Measurements from ENCODE around the gene ANKRD11. TPM values are rescaled to one million over a fixed set of nuclear protein-coding genes. Genes with fewer than 3 reads are reported as not detected.

Gene ANKRD11
- total RNA-seq, 2 donors from 2014 or later = 197 to 320 TPM

Other genes with a start within 250 kb of the ANKRD11 start
- gene SPG7, start 17.8 kb upstream of the ANKRD11 start, total RNA-seq = 100 to 1,000 TPM in 1 of 2 donors, 10 to 100 TPM in 1; 88.6 to 188 TPM
- gene RPL13, start 70.1 kb upstream of the ANKRD11 start, total RNA-seq = 1,000 to 10,000 TPM; 1,294 to 1,944 TPM
- 1 to 10 TPM in 1 of 2 donors, under 1 TPM in 1; 0.81 to 4.2 TPM for gene CPNE7, start 85.2 kb upstream of the ANKRD11 start, total RNA-seq
- not detected for gene DPEP1, start 123.1 kb upstream of the ANKRD11 start, total RNA-seq
- gene CHMP1A, start 167.1 kb upstream of the ANKRD11 start, total RNA-seq = 100 to 1,000 TPM in 1 of 2 donors, 10 to 100 TPM in 1; 92.8 to 146 TPM
- gene SPATA33, start 167.3 kb upstream of the ANKRD11 start, total RNA-seq = 10 to 100 TPM in 1 of 2 donors, 1 to 10 TPM in 1; 9.3 to 19.1 TPM
- gene CDK10, start 196.1 kb upstream of the ANKRD11 start, total RNA-seq = 100 to 1,000 TPM in 1 of 2 donors, 10 to 100 TPM in 1; 60.8 to 115 TPM
- gene SPATA2L, start 211.1 kb upstream of the ANKRD11 start, total RNA-seq = 1 to 10 TPM; 6.8 to 8.4 TPM
- 10 to 100 TPM in 1 of 2 donors, 1 to 10 TPM in 1; 9.0 to 11.0 TPM for gene VPS9D1, start 230.3 kb upstream of the ANKRD11 start, total RNA-seq
- 10 to 100 TPM; 36.0 to 72.1 TPM for gene ZNF276, start 231.0 kb upstream of the ANKRD11 start, total RNA-seq

Measured in natural killer cell treated with Interleukin-12 subunit alpha and Interleukin-12 subunit beta and Interleukin-15 and Interleukin-18, amount 100 ng/mL, for 72 hours (primary cell).